Uterus (tissue), 4 donors: Measurements from ENCODE around the gene CRNN. TPM values are rescaled to one million over a fixed set of nuclear protein-coding genes. Genes with fewer than 3 reads are reported as not detected.

ENCODE experiments used
- DNase-seq, 2 donors: peaks; one replicate each; pipeline ENCODE4 v3.0.0-alpha.2; 2019 to 2020
- H3K27ac ChIP-seq, 2 donors: fragments of 200-600 bp; sonication (generic); 1 replicate in 1 of 2; 2 replicates in 1 of 2; pipeline ENCODE4 v1.5.1; 2016 to 2018
- H3K27me3 ChIP-seq, 2 donors: fragments of 200-600 bp; sonication (generic); one replicate each; pipeline ENCODE4 v1.5.1; 2018 to 2019; ENCODE audit warnings: control low read depth in 1 of 2
- H3K36me3 ChIP-seq, 2 donors: fragments of 200-600 bp; sonication (generic); one replicate each; pipeline ENCODE4 v1.5.1; 2019; ENCODE audit warnings: control low read depth in 1 of 2
- H3K4me1 ChIP-seq, 2 donors: fragments of 200-600 bp; sonication (generic); one replicate each; pipeline ENCODE4 v1.5.1; 2018 to 2019; ENCODE audit warnings: control low read depth in 1 of 2
- H3K4me3 ChIP-seq, 2 donors: fragments of 200-600 bp; sonication (generic); 1 replicate in 1 of 2; 2 replicates in 1 of 2; pipeline ENCODE4 v1.5.1; 2018 to 2019; ENCODE audit warnings: mild to moderate bottlenecking in 1 of 2
- H3K9me3 ChIP-seq, 2 donors: fragments of 200-600 bp; sonication (generic); one replicate each; pipeline ENCODE4 v1.5.1; 2019; ENCODE audit warnings: control low read depth in 1 of 2
- CTCF ChIP-seq, 4 experiments: fragments of 200-600 bp in 2 of 4; fragments of 450-650 bp in 2 of 4; sonication (generic) in 2 of 4; IDR thresholded peaks; one replicate each; pipeline ENCODE4 v1.5.1; 2016 to 2019; ENCODE audit warnings: antibody characterized with exemption in 4 of 4, mild to moderate bottlenecking in 2 of 4, moderate library complexity in 1 of 4
- POLR2A ChIP-seq, 2 donors: fragments of 450-650 bp; IDR thresholded peaks; one replicate each; pipeline ENCODE4 v1.6.1; 2016; ENCODE audit warnings: antibody characterized with exemption in 2 of 2, mild to moderate bottlenecking in 1 of 2, moderate library complexity in 1 of 2
- intact Hi-C: fragments of 100-400 bp; cut with DNase I; formaldehyde crosslinking; loops from one replicate; pipeline ENCODE4 v1.15.1; 2023; ENCODE audit warnings: low total_unique reads
- total RNA-seq, 4 donors: library from RNA; depleted of rRNA in 3 of 4; stranded (reverse); fragments of >200 nt in 3 of 4; gene quantifications; one replicate each; pipeline versions ENCODE4 v1.1.0 to v1.2.4, GENCODE V29; 2014 to 2023
- donor health status: DM: yes; HTN: yes; CAD: no.

The CRNN gene
- total RNA-seq, 4 donors from 2014 or later, result 0.28 TPM; not detected in 3

GRCh38 chr1:152419917-152420316 is 5.9 kb upstream of the CRNN start:
- Histone ChIP-seq H3K9me3 (no peaks in the 10 kb centered on the region), H3K27me3 (no peaks in the 10 kb centered on the region), H3K4me3 (no peak overlapping the region), H3K36me3 (no peaks in the 10 kb centered on the region), H3K27ac (no peak overlapping the region), H3K4me1 (no peaks in the 10 kb centered on the region)
- no peak for TF ChIP-seq CTCF (IDR thresholded peaks at IDR 0.05)
- no peak for TF ChIP-seq POLR2A (IDR thresholded peaks at IDR 0.05)
- no peak for DNase-seq
- intact Hi-C loops, result no loop called here

- Histone ChIP-seq H3K4me1 (no peaks in the 10 kb centered on the region), H3K4me3 (no peak overlapping the region), H3K27ac (no peak overlapping the region), H3K9me3 (no peaks in the 10 kb centered on the region), H3K27me3 (no peaks in the 10 kb centered on the region), H3K36me3 (no peaks in the 10 kb centered on the region)
- intact Hi-C loops, result no loop called here
- TF ChIP-seq CTCF (IDR thresholded peaks at IDR 0.05) (no peak), POLR2A (IDR thresholded peaks at IDR 0.05) (no peak)
- DNase-seq, result no peak
Observed at GRCh38 chr1:152415454-152416227, 1.6 kb upstream of the CRNN start.

- H3K4me1 ChIP-seq, result no peaks in the 10 kb centered on the region
- H3K4me3 ChIP-seq, result no peak overlapping the region
- intact Hi-C loops, result no loop called here
- no peak overlapping the region for H3K27ac ChIP-seq
- DNase-seq, result no peak
- H3K9me3 ChIP-seq, result no peaks in the 10 kb centered on the region
- H3K36me3 ChIP-seq, result no peaks in the 10 kb centered on the region
- TF ChIP-seq CTCF (IDR thresholded peaks at IDR 0.05), result no peak
- no peak for TF ChIP-seq POLR2A (IDR thresholded peaks at IDR 0.05)
- no peaks in the 10 kb centered on the region for H3K27me3 ChIP-seq
Observed at GRCh38 chr1:152412756-152413155, 1.3 kb downstream of the CRNN start.

- Histone ChIP-seq H3K4me3 (no peak overlapping the region), H3K27ac (no peak overlapping the region), H3K36me3 (no peaks in the 10 kb centered on the region), H3K4me1 (no peaks in the 10 kb centered on the region), H3K27me3 (no peaks in the 10 kb centered on the region), H3K9me3 (no peaks in the 10 kb centered on the region)
- intact Hi-C loops, result no loop called here
- DNase-seq, result no peak
- no peak for TF ChIP-seq CTCF (IDR thresholded peaks at IDR 0.05)
- no peak for TF ChIP-seq POLR2A (IDR thresholded peaks at IDR 0.05)
Observed at GRCh38 chr1:152411134-152411533, 2.9 kb downstream of the CRNN start.

GRCh38 chr1:152410599-152410998 is 3.5 kb downstream of the CRNN start:
- intact Hi-C loops, result no loop called here
- Histone ChIP-seq H3K9me3 (no peaks in the 10 kb centered on the region), H3K4me1 (no peaks in the 10 kb centered on the region), H3K36me3 (no peaks in the 10 kb centered on the region), H3K27me3 (no peaks in the 10 kb centered on the region), H3K4me3 (no peak overlapping the region), H3K27ac (no peak overlapping the region)
- no peak for DNase-seq
- no peak for TF ChIP-seq CTCF (IDR thresholded peaks at IDR 0.05)
- TF ChIP-seq POLR2A (IDR thresholded peaks at IDR 0.05), result no peak
